HCT116 (cell line): ENCODE measurements around the gene TCF12. TPM values are rescaled to one million over a fixed set of nuclear protein-coding genes. Genes with fewer than 3 reads are reported as not detected.

Experiments
- ATAC-seq: fragments of 200-7000 bp; cut with Tn5 transposase; 2 replicates; pipeline ENCODE4 v1.9.1; 2020; ENCODE audit warnings: mild to moderate bottlenecking, moderate library complexity
- BruUV-seq: library from RNA; stranded (reverse); fragments of 400-500 nt; replicated peaks from 2 replicates; lab custom pipeline; 2021; lab: Mats Ljungman, UMichigan
- CTCF ChIA-PET: fragments of 300-600 bp; sonication (Branson Sonifier 250); formaldehyde crosslinking; loops from one replicate; lab custom pipeline; 2021; ENCODE audit warnings: antibody characterized with exemption; lab: Charles Lee
- POLR2A ChIA-PET: fragments of 300-600, 350-600 bp; sonication (Branson Sonifier 250); formaldehyde crosslinking; loops from one replicate; lab custom pipeline; 2021; ENCODE audit warnings: antibody characterized with exemption; lab: Charles Lee
- RAD21 ChIA-PET, 2 experiments: fragments of 300-600 bp; sonication (Branson Sonifier 250); formaldehyde crosslinking; loops; one replicate each; lab custom pipeline; 2023; ENCODE audit warnings: low total read pairs in 2 of 2; ENCODE audit not compliant: uncharacterized antibody in 2 of 2, unreplicated experiment in 2 of 2, low non-redundant PET in 1 of 2; lab: Charles Lee
- DNase-seq: peaks from one replicate; pipeline ENCODE4 v3.0.0-alpha.2; 2010; ENCODE audit warnings: low read depth, low spot score
- H2AFZ ChIP-seq: fragments of 200-600 bp; shearing (Covaris generic), sonication (generic); 2 replicates; pipeline ENCODE4 v1.6.1; 2017; ENCODE audit warnings: low read depth, mixed run types, mixed read lengths, antibody characterized with exemption, low read length; ENCODE audit not compliant: poor library complexity, severe bottlenecking
- H3K27ac ChIP-seq: 2 replicates; pipeline ENCODE4 v1.5.1; 2012; ENCODE audit warnings: low read depth, low read length
- H3K27me3 ChIP-seq: fragments of 200-600 bp; sonication (generic); 2 replicates; pipeline ENCODE4 v1.6.1; 2016; ENCODE audit warnings: mixed run types, low read length, mixed read lengths; ENCODE audit not compliant: insufficient read depth
- H3K36me3 ChIP-seq, 2 experiments: fragments of 200-500 bp in 1 of 2; fragments of 200-600 bp in 1 of 2; sonication (Bioruptor generic) in 1 of 2; sonication (generic) in 1 of 2; 2 replicates each; pipeline versions ENCODE4 v1.5.1 to v1.6.1; 2014 to 2016; ENCODE audit warnings: low read length in 2 of 2, inconsistent platforms in 1 of 2, mixed read lengths in 1 of 2, mixed run types in 1 of 2; ENCODE audit not compliant: insufficient read depth in 2 of 2, control insufficient read depth in 1 of 2
- H3K4me1 ChIP-seq, 2 experiments: fragments of 200-600 bp in 1 of 2; sonication (generic) in 1 of 2; 2 replicates each; pipeline versions ENCODE4 v1.5.1 to v1.6.1; 2012 to 2017; ENCODE audit warnings: low read length in 2 of 2, inconsistent platforms in 1 of 2, mild to moderate bottlenecking in 1 of 2, mixed read lengths in 1 of 2, mixed run types in 1 of 2, moderate library complexity in 1 of 2; ENCODE audit not compliant: insufficient read depth in 2 of 2, control insufficient read depth in 1 of 2
- H3K4me2 ChIP-seq: fragments of 200-600 bp; sonication (generic); 2 replicates; pipeline ENCODE4 v1.6.1; 2017; ENCODE audit warnings: mixed run types, low read length, mixed read lengths
- H3K4me3 ChIP-seq, 2 experiments: fragments of 200-600 bp in 1 of 2; sonication (generic) in 1 of 2; replicated peaks in 1 of 2; 2 replicates each; pipeline ENCODE4 v1.5.1; 2011 to 2016; ENCODE audit warnings: low read length in 2 of 2, control low read depth in 1 of 2, low read depth in 1 of 2, mild to moderate bottlenecking in 1 of 2, mixed read lengths in 1 of 2, mixed run types in 1 of 2
- H3K79me2 ChIP-seq: fragments of 200-600 bp; sonication (generic); 2 replicates; pipeline ENCODE4 v1.6.1; 2017; ENCODE audit warnings: mild to moderate bottlenecking, mixed run types, low read length, moderate library complexity, mixed read lengths; ENCODE audit not compliant: insufficient read depth
- H3K9ac ChIP-seq: fragments of 200-600 bp; sonication (generic); 2 replicates; pipeline ENCODE4 v1.6.1; 2016; ENCODE audit warnings: low read length, mixed read lengths
- H3K9me2 ChIP-seq: fragments of 200-600 bp; sonication (generic), shearing (Covaris generic); 2 replicates; pipeline ENCODE4 v1.6.1; 2017; ENCODE audit warnings: mixed run types, mild to moderate bottlenecking, moderate library complexity; ENCODE audit not compliant: insufficient read depth
- H3K9me3 ChIP-seq, 2 experiments: fragments of 200-500 bp in 1 of 2; fragments of 200-600 bp in 1 of 2; sonication (Bioruptor generic) in 1 of 2; sonication (generic) in 1 of 2; 2 replicates each; pipeline ENCODE4 v1.6.1; 2014 to 2017; ENCODE audit warnings: low read length in 2 of 2, mixed read lengths in 2 of 2, inconsistent platforms in 1 of 2, low read depth in 1 of 2, mild to moderate bottlenecking in 1 of 2, mixed run types in 1 of 2, moderate library complexity in 1 of 2; ENCODE audit not compliant: control insufficient read depth in 1 of 2, insufficient read depth in 1 of 2
- H4K20me1 ChIP-seq: fragments of 200-600 bp; sonication (generic), shearing (Covaris generic); 2 replicates; pipeline ENCODE4 v1.6.1; 2017; ENCODE audit warnings: mixed run types, mild to moderate bottlenecking, moderate library complexity; ENCODE audit not compliant: insufficient read depth
- CBX3 ChIP-seq: IDR thresholded peaks from 2 replicates; pipeline ENCODE4 v1.6.1; 2012; ENCODE audit warnings: low read depth
- CEBPB ChIP-seq: IDR thresholded peaks from 2 replicates; pipeline ENCODE4 v1.6.1; 2012; ENCODE audit warnings: low read depth
- EGR1 ChIP-seq: IDR thresholded peaks from 2 replicates; pipeline ENCODE4 v1.6.1; 2012; ENCODE audit warnings: low read depth
- ELF1 ChIP-seq: IDR thresholded peaks from 2 replicates; pipeline ENCODE4 v1.6.1; 2012; ENCODE audit warnings: low read depth, borderline replicate concordance
- FOSL1 ChIP-seq: IDR thresholded peaks from 2 replicates; pipeline ENCODE4 v1.6.1; 2012; ENCODE audit warnings: low read depth
- JUND ChIP-seq: IDR thresholded peaks from 2 replicates; pipeline ENCODE4 v1.6.1; 2012
- POLR2AphosphoS5 ChIP-seq: IDR thresholded peaks from 2 replicates; pipeline ENCODE4 v1.6.1; 2011; ENCODE audit warnings: mild to moderate bottlenecking, low read depth, low read length, moderate library complexity
- RAD21 ChIP-seq: IDR thresholded peaks from 2 replicates; pipeline ENCODE4 v1.6.1; 2012; ENCODE audit warnings: low read depth, mild to moderate bottlenecking
- REST ChIP-seq: IDR thresholded peaks from 2 replicates; pipeline ENCODE4 v1.6.1; 2012; ENCODE audit warnings: low read depth
- SP1 ChIP-seq: IDR thresholded peaks from 2 replicates; pipeline ENCODE4 v1.6.1; 2012; ENCODE audit warnings: low read depth
- SRF ChIP-seq: IDR thresholded peaks from 2 replicates; pipeline ENCODE4 v1.6.1; 2012; ENCODE audit warnings: low read depth
- TCF7L2 ChIP-seq: IDR thresholded peaks from 2 replicates; pipeline ENCODE4 v1.7.0; 2011; ENCODE audit warnings: borderline replicate concordance, inconsistent platforms; ENCODE audit not compliant: insufficient read depth, insufficient read length; ENCODE audit errors: extremely low read depth
- YY1 ChIP-seq: IDR thresholded peaks from 2 replicates; pipeline ENCODE4 v1.6.1; 2011; ENCODE audit warnings: low read length, low read depth, moderate library complexity, mild to moderate bottlenecking; ENCODE audit not compliant: insufficient replicate concordance; ENCODE audit errors: extremely low read depth
- intact Hi-C: fragments of 100-400 bp; cut with micrococcal nuclease; formaldehyde crosslinking; loops from 2 replicates; pipeline ENCODE4 v1.10.0; 2022
- total RNA-seq: library from RNA; stranded (reverse); gene quantifications from one replicate; pipeline ENCODE4 v1.2.1, GENCODE V29; 2021; ENCODE audit not compliant: unreplicated experiment
- TF ChIP-seq, protein P1 (sequence below): IDR thresholded peaks from 2 replicates; pipeline ENCODE4 v1.6.1; 2011; ENCODE audit warnings: mild to moderate bottlenecking, low read length, moderate library complexity; ENCODE audit not compliant: insufficient replicate concordance; ENCODE audit errors: extremely low read depth

Gene TCF12
- total RNA-seq, 1 experiment from 2014 or later = 71.6 TPM

DNA sequence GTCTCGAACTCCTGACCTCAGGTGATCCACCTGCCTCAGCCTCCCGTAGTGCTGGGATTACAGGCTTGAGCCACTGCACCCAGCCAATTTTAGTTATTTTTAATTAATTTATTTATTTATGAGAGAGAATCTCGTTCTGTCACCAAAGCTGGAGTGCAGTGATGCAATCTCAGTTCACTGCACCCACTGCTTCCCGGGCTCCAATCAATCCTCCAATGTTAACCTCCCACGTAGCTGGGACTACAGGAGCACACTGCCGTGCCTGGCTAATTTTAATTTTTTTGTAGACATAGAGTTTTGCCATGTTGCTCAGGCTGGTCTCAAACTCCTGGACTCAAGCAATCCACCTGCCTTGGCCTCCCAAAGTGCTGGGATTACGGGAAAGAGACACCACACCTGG, 137.9 kb downstream of the TCF12 start:
- DNase-seq (no peak), ATAC-seq (no peak)
- intact Hi-C loops = no loop called here
- CTCF ChIA-PET = no interaction called here
- Histone ChIP-seq H2AFZ (no peak overlapping the region), H3K27ac (no peak overlapping the region), H3K27me3 (no peaks in the 10 kb centered on the region), H3K9me3 (no peaks in the 10 kb centered on the region), H3K79me2 (peaks cover 75% of the 10 kb centered on the region), H3K9me2 (no peaks in the 10 kb centered on the region), H4K20me1 (peaks cover 4% of the 10 kb centered on the region; the same call in 1 of the 2 replicates), H3K4me3 (no peak overlapping the region)
- TF ChIP-seq POLR2AphosphoS5 (no peak), JUND (no peak), ELF1 (no peak)
- TF ChIP-seq, all 23 proteins: peak for 0
- H3K9ac ChIP-seq = no peak overlapping the region
- BruUV-seq = no TSS peak
- ChIA-PET RAD21 (no interaction called here), POLR2A (no interaction called here)
- H3K4me1 ChIP-seq = peaks cover 0 to 21% of the 10 kb centered on the region in 2 experiments; a peak in 2 of 4 replicates
- no peak overlapping the region for H3K4me2 ChIP-seq
- no peaks in the 10 kb centered on the region for H3K36me3 ChIP-seq

DNA sequence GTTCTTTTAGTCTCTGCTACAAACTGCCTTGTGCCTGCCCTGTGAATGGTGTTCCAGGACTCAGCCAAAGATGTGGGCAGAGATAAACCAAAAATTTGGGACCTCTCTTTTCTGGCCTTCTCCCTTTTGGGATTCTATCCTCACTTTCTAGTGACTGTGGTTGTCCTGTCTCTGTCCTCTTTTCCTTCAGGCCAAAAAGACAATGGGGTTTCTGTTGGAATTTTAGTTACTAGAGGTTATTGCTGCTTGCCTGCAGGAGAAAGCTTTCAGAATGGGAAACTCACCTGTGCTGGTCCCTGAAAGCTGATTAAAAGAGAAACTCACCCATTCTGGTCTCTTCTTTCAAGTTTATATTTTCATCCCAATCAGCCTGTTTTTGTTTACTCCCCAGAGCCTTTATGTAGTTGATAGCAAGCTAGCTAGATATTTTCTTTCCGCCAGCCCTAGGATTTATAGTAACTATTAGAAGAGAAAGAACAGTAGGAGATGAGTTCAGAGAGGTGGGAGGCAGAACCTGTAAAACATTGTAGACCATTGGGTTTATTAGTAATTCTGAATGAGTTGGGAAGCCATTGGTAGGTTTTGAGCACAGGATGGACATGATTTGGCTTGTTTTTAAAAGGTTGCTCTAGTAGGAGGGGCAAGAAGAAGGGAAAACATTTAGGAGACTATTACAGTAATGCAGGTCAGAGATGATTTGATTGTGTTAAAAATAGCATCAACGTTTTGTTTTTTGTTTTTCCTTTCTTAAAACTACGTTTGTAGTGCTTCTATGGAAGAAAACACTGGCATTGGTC, 138.9 kb downstream of the TCF12 start:
- H3K9ac ChIP-seq = no peak overlapping the region
- intact Hi-C loops = no loop called here
- ChIA-PET RAD21 (no interaction called here), POLR2A (no interaction called here), CTCF (no interaction called here)
- no peaks in the 10 kb centered on the region for H3K27me3 ChIP-seq
- H2AFZ ChIP-seq = no peak overlapping the region
- H3K36me3 ChIP-seq = no peaks in the 10 kb centered on the region
- BruUV-seq = no TSS peak
- H3K4me3 ChIP-seq = no peak overlapping the region
- H3K9me2 ChIP-seq = no peaks in the 10 kb centered on the region
- H3K4me1 ChIP-seq = peaks cover 0 to 22% of the 10 kb centered on the region in 2 experiments; a peak in 2 of 4 replicates
- peaks cover 4% of the 10 kb centered on the region; the same call in 1 of the 2 replicates for H4K20me1 ChIP-seq
- no peak overlapping the region for H3K27ac ChIP-seq
- ATAC-seq = no peak
- no peak for DNase-seq
- H3K79me2 ChIP-seq = peaks cover 70% of the 10 kb centered on the region
- H3K4me2 ChIP-seq = no peak overlapping the region
- H3K9me3 ChIP-seq = no peaks in the 10 kb centered on the region
- no peak for TF ChIP-seq POLR2AphosphoS5
- no peak for TF ChIP-seq FOSL1
- TF ChIP-seq EGR1 = no peak
- TF ChIP-seq SRF = no peak
- TF ChIP-seq CEBPB = no peak
- TF ChIP-seq SP1 = no peak
- no peak for TF ChIP-seq ELF1
- TF ChIP-seq REST = no peak
- TF ChIP-seq YY1 = no peak
- no peak for TF ChIP-seq TCF7L2
- TF ChIP-seq CBX3 = no peak
- TF ChIP-seq RAD21 = no peak
- TF ChIP-seq, protein P1, sequence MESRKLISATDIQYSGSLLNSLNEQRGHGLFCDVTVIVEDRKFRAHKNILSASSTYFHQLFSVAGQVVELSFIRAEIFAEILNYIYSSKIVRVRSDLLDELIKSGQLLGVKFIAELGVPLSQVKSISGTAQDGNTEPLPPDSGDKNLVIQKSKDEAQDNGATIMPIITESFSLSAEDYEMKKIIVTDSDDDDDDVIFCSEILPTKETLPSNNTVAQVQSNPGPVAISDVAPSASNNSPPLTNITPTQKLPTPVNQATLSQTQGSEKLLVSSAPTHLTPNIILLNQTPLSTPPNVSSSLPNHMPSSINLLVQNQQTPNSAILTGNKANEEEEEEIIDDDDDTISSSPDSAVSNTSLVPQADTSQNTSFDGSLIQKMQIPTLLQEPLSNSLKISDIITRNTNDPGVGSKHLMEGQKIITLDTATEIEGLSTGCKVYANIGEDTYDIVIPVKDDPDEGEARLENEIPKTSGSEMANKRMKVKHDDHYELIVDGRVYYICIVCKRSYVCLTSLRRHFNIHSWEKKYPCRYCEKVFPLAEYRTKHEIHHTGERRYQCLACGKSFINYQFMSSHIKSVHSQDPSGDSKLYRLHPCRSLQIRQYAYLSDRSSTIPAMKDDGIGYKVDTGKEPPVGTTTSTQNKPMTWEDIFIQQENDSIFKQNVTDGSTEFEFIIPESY = no peak
